Limb (tissue), 2 donors: ENCODE measurements around the gene ITGA2B.
A peak's percentile ranks its signal among the peaks of the same experiment; 100 is the strongest.
"Not testable (repeated sequence)": the region's sequence is repeated elsewhere in the genome, so short reads cannot be mapped to it uniquely, and the experiment has no call there.

Experiments
- DNase-seq, 2 donors: peaks; one replicate each; pipeline ENCODE4 v3.0.0-alpha.2; 2016; ENCODE audit errors: extremely low spot score in 2 of 2

Gene ITGA2B

GRCh38 chr17:44369414-44370023, 19.9 kb downstream of the ITGA2B start:
- DNase-seq: not testable (repeated sequence)

DNA sequence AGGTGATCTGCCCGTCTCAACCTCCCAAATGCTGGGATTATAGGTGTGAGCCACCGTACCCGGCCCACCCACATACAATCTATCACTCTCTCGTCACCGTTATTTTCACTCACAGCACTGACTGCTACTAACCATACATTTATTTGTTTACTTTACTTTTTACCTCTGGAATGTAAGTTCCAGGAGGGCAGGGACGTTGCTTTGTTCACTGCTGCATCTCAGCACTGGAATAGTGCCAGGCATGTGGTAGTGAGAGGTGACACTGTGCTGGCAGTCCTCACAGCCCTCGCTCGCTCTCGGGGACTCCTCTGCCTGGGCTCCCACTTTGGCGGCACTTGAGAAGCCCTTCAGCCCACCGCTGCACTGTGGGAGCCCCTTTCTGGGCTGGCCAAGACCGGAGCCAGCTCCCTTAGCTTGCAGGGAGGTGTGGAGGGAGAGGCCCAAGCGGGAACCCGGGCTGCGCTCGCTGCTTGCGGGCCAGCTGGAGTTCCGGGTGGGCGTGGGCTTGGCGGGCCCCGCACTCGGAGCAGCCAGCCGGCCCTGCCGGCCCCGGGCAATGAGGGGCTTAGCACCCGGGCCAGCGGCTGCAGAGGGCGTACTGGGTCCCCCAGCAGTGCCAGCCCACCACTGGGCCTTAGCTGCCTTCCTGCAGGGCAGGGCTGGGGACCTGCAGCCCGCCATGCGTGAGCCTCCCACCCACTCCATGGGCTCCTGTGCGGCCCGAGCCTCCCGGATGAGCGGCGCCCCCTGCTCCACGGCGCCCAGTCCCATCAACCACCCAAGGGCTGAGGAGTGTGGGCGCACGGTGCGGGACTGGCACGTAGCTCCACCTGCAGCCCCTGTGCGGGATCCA, 20.8 kb downstream of the ITGA2B start:
- not testable (repeated sequence) for DNase-seq

- no peak for DNase-seq
Observed at GRCh38 chr17:44367231-44367979, 22.0 kb downstream of the ITGA2B start.

DNA sequence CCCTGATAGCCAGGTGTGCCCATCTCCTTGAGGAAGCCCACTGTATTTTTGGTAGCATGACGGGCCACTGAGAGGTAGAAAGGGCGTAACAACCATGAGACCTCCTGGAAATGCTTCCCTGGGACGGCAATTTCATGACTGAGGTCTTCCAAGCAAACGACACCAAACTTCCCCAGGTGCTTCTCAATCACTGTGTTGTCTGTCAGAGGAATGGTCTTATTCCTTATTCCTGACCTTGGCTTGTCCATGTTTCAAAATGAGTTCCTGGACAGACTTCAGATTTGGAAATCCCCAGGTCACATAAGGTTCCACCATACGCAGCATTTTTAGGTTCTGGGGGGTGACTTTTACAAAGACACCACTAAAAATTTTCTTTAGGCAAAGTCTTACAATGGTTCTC, 24.4 kb downstream of the ITGA2B start:
- not testable (repeated sequence) for DNase-seq

DNA sequence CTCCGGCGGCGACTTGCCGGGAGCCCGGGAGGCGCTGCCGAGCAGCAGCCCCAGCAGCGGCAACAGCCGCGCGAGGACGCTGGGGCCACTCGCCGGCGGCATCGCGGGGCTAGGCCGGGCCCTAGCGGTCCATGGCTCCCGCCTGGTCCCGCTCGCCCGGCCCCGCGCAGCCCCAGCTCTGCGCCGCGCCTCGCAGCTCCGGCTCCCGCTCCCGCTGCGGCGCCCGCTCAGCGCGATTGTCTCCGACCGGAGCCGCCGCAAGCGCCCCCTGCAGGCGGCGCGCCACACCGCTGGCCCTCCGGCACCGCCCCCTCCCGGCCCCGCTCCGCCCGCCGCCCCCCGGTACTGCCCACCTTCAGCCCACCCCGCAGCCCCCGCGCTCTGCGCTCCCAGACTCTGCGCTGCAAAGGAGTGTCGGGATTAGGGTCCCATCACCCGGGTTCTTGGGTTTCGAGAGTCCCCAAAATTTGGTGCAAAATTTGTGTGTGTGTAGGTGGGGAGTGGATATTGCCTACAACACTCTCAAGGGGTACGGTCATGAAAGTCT, 25.8 kb downstream of the ITGA2B start, which contains the start of gene FAM171A2:
FAM171A2 (minus strand) TSS at position 241 of the 547 bp plus-strand sequence; CDS start at position 102, 139 bp downstream.
- peak; percentile 74 to 92 for DNase-seq

- peak in 1 of 2 donors; percentile 73 for DNase-seq
Observed at GRCh38 chr17:44362949-44363612, 26.4 kb downstream of the ITGA2B start.

DNA sequence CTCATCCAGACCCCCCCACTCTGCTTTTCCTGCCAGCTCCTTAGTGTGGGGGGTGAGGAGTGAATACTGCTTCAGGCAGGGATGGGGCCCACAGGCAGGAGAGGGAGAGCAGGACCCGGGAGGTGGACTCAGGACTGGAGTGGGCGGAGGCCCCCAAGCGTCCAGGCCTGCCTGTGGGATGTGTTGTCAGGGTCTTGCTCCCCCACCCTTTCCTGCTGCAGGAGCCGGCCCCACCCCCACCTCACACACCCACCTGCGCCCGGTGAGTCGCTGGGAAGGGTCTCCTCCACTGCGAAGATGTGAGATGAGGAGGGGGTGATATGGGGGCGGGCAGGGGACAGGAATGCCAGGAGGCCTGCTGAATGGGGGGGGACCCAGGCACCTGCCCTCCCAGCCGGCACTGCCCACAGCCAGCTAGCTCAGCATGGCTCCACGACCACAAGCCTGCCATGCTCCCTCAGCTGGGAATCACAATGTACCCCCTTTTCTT, 26.9 kb downstream of the ITGA2B start:
- DNase-seq: no peak

- peak in 1 of 2 donors; percentile 78 for DNase-seq
Observed at GRCh38 chr17:44361292-44362260, 27.9 kb downstream of the ITGA2B start.

DNA sequence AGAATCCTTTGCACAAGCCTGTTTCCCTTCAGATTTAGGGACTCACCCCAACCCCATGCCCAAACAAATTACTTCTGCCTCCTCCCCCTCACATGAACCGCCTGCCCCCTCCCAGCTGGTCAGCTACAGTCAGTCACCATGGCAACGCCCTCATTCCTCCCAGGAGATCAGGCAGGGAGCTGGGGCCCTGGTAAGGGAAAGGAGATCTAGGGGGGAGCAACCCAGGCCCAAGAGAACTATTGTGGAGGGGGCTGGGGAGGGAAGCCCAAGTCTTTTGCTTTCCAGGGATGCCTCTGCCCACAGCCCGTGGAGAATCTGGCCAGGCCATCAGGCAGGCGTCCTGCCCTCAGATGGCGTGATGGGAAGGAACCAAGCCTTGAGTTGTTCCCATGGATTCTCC, 28.6 kb downstream of the ITGA2B start:
- no peak for DNase-seq

DNA sequence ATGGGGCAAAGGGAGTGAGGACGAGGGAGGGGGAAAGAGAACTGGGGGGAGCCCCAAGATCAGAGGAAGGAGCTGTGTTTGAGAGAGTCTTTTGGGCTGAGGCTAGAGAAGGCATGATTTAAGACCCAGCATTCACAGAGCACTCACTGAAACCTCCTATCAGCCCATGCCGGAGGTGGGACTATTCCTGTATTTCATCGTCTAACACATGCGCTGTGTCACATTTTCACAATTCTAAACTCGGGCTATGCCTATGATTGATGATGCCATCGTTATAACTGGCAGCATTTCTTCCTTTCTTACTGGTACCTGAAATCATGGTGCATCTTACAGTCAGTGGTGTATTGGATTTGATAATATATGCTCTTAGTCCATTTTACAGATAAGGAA, 29.3 kb downstream of the ITGA2B start:
- DNase-seq: no peak

DNA sequence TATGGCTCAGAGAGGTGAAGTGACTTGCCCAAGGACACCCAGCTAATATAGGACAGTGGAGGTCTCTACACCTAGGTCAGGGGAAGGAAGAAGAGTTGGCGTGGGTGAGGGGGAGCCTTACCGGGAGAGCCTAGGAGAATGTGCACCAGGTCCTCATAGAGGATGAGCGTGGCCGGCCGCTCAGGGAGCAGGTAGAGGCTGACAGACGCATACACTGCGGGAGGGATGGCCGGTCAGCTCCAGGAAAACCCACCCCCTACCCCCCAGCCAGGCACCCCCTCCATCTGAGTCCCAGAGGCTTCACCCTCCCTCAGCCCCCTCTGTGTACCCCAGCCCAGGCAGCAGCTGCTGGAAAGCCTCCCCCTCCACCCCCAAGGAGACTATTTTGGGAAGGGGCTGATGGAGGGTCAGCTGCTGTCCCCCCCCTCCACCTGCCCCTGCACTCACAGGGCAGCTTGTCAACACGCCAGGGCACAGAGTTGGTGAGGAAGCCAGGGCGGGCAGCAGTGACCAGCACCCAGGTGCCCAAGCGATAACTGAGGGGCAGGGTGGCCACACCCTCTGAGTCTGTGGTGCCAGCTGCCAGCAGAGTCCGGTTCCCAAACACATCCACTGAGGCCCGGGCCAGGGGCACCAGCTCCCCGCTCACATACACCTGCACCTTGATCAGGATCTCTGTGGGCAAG, 29.8 kb downstream of the ITGA2B start:
- DNase-seq: no peak

DNA sequence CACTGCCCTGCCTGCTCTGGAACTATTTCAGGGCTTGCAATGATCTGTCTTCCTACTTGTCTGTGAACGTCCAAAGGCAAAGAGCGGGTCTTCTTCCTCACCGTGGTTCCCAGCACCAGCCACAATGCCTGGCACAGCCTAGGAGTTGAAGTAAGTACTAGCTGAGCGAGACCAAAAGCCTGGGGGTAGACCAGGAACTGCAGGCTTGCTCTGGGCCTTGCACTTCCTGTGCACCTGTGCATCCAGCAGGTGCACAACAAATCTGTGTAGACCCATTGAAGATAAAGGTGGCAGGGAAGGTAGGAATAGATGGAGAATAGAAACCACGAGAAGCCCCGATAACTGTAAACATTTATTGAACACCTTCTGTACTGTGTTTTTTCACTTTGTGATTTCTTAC, 30.4 kb downstream of the ITGA2B start:
- DNase-seq: no peak

- no peak for DNase-seq
Observed at GRCh38 chr17:44358066-44358465, 31.4 kb downstream of the ITGA2B start.

- no peak for DNase-seq
Observed at GRCh38 chr17:44356241-44356640, 33.2 kb downstream of the ITGA2B start.

GRCh38 chr17:44355642-44356099, 33.8 kb downstream of the ITGA2B start:
- no peak for DNase-seq

DNA sequence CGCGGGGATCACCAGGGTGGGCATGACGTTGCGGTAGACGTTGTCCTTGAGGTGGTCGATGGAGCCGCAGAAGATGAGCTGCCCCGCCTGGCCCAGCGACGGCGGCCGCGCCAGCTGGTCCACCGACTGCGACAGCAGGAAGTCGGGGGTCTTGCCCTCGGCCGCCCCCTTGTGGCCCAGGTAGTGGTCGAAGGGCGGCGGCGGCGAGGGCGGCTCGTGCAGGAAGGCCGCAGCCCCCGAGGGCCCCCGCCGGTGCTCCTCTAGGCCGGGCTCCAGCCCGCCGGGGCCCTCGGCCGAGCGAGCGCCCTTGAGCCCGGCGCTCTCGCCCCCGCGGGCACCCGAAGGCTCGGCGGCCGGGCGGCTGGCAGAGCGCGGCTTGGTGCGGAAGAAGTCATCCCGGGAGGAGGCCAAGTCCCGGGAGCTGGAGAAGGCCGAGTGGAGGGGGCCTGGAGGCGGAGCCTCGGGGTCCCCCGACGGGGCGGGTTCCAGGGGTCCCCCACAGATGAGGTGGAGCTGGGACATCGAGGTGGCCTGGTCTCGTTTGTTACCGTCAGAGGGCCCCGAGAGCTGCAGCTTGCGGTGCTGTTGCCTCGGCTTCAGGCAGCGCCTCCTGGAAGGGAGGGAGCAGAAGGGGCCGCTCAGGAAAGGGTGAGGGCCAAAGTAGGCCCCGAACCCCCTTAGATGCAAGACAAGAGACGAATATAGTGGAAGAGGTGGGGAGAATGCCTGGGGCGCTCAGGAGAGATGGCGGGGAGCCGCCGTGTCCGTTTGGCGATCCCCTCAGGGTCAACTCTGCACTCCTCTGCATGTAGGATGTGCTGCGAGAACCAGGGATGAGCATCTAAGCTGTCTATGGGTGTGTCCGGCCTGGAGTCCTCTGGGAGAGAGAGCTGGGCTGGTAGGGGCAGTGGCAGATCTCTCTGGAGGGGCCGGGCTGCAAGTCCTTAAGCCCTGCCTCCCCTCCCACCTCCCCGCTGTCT, 34.6 kb downstream of the ITGA2B start:
- DNase-seq: peak in 1 of 2 donors; percentile 79

GRCh38 chr17:44353672-44354331, 35.6 kb downstream of the ITGA2B start:
- DNase-seq: peak in 1 of 2 donors; percentile 58
